PFSK-1 (cell line): ENCODE results near the gene MRPL58.

Experiments used
- FOXP2 ChIP-seq: optimal IDR thresholded peaks from 2 replicates; pipeline ENCODE3; 2011; ENCODE audit warnings: borderline replicate concordance, control low read depth, inconsistent platforms; ENCODE audit not compliant: insufficient read depth; ENCODE audit errors: extremely low read length, extremely low read depth
- POLR2AphosphoS5 ChIP-seq: IDR thresholded peaks from 2 replicates; pipeline ENCODE4 v1.6.1; 2012; ENCODE audit warnings: low read depth, mild to moderate bottlenecking, control low read depth, low read length, moderate library complexity
- SIN3A ChIP-seq: IDR thresholded peaks from 2 replicates; pipeline ENCODE4 v1.6.1; 2012; ENCODE audit warnings: mild to moderate bottlenecking, low read length, moderate library complexity, borderline replicate concordance; ENCODE audit not compliant: insufficient read depth
- TAF1 ChIP-seq: IDR thresholded peaks from 2 replicates; pipeline ENCODE4 v1.6.1; 2012; ENCODE audit warnings: low read length, control low read depth, borderline replicate concordance; ENCODE audit not compliant: insufficient read depth
- TF ChIP-seq, protein P1 (sequence below), 2 experiments: IDR thresholded peaks; 2 replicates each; pipeline versions ENCODE4 v1.6.1 to v1.8.0; 2011 to 2012; ENCODE audit warnings: low read depth in 2 of 2, low read length in 2 of 2, control low read depth in 1 of 2, inconsistent platforms in 1 of 2, mild to moderate bottlenecking in 1 of 2, moderate library complexity in 1 of 2; ENCODE audit not compliant: insufficient read depth in 1 of 2

MRPL58 gene

DNA sequence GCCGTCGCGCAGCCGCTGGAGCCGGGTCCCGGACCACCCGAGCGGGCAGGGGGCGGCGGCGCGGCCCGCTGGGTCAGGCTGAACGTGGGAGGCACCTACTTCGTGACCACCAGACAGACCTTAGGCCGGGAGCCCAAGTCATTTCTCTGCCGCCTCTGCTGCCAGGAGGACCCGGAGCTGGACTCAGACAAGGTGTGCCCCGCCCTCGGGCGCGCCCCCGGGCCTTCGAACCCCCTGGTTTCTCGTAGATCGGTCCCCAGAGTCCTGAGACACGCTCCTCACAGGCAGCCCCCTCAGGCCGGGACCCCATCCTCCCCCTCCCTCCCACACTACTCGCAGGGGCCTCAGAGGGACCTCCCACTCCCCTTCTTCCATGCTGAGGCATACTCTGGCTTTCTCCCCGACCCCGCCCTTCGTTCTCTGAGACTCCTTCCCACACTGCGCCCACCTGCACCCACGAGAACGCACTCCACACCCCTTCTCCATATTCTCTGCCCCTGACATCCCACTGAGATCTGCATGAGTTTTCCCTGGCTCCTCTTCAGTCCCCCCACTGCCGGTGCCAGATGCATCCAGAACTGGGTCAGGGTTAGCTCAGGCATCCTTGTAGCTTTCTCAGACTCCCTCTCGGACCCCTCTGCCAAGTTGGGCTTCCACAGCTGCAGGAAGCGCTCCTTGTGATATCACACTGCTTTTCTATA lies 35.1 kb downstream of the MRPL58 start:
- TF ChIP-seq POLR2AphosphoS5, result no peak

DNA sequence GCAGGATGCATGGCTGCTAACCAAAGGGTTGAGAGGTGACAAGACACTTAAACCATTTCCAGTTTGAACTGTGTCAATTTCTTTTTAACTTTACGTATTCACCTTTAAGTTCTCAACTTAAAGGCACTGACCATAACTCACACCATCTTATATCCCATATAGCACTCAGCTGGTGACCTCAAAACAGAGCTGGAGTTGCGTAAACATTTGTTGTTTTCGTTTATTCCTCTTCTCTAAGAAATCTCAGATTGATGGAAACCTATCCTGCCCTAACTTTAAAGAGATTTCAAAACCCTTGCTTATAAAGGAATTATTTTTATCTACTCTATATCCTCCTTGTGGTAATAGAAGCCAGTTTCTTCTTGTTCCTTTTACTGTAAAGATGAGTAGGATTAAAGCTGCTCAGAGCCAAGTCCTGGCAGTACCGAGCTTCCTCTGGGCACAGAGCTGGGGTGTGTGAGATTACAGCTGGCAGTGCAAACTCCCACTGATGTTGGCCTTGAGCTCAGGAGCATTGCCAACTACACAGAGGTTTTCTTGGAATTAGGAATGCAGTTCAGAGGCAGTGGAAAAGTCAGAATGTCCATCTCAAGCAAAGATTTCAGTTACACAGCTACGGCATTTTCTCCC lies 35.9 kb downstream of the MRPL58 start:
- TF ChIP-seq FOXP2, result no peak
- TF ChIP-seq POLR2AphosphoS5, result no peak
- no peak for TF ChIP-seq TAF1
- TF ChIP-seq SIN3A, result no peak
- TF ChIP-seq, protein P1, sequence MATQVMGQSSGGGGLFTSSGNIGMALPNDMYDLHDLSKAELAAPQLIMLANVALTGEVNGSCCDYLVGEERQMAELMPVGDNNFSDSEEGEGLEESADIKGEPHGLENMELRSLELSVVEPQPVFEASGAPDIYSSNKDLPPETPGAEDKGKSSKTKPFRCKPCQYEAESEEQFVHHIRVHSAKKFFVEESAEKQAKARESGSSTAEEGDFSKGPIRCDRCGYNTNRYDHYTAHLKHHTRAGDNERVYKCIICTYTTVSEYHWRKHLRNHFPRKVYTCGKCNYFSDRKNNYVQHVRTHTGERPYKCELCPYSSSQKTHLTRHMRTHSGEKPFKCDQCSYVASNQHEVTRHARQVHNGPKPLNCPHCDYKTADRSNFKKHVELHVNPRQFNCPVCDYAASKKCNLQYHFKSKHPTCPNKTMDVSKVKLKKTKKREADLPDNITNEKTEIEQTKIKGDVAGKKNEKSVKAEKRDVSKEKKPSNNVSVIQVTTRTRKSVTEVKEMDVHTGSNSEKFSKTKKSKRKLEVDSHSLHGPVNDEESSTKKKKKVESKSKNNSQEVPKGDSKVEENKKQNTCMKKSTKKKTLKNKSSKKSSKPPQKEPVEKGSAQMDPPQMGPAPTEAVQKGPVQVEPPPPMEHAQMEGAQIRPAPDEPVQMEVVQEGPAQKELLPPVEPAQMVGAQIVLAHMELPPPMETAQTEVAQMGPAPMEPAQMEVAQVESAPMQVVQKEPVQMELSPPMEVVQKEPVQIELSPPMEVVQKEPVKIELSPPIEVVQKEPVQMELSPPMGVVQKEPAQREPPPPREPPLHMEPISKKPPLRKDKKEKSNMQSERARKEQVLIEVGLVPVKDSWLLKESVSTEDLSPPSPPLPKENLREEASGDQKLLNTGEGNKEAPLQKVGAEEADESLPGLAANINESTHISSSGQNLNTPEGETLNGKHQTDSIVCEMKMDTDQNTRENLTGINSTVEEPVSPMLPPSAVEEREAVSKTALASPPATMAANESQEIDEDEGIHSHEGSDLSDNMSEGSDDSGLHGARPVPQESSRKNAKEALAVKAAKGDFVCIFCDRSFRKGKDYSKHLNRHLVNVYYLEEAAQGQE (IDR thresholded peaks at IDR 0.05; ENCODE audit: insufficient read depth in 1 of 2, low read depth in 2 of 2, low read length in 2 of 2), result no peak

DNA sequence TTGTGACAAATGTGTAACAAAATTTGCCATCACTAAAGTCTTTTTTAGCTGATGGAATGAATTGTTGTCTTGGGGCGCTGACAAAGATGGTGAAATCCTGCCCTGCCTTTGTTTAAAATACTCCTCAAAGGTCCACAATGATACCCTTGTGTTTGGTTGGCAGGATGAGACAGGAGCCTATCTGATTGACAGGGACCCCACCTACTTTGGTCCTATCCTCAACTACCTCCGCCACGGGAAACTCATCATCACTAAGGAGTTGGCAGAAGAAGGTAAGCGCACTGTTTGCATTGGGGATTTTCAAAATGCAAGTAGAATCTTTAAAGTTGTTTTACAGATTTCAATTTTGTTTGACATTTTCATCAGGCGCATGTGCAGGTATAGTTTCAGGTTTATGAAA lies 36.6 kb downstream of the MRPL58 start:
- TF ChIP-seq, protein P1 (IDR thresholded peaks at IDR 0.05; ENCODE audit: insufficient read depth in 1 of 2, low read depth in 2 of 2, low read length in 2 of 2), result no peak
- TF ChIP-seq TAF1 (no peak), SIN3A (no peak), FOXP2 (no peak), POLR2AphosphoS5 (no peak)

DNA sequence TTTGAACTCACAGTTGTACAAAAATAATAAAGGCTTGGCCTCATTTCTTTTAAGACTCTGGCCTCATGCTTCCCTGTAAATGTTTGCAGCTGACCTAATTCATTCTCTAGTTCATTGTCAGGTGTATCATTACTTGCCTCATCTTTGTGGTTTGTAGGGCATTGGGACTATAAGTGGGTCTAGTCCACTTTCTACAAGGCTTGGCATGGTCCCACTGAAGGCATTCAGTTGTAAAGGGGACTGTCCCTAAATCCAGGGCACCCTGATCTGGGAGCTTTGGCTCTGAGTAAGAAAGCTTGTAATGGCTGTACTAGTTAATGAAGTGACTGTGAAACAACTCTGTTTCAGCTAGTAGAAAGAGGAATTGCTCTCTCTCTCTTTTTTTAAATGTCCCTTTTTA lies 37.2 kb downstream of the MRPL58 start:
- TF ChIP-seq POLR2AphosphoS5, result no peak
- no peak for TF ChIP-seq TAF1
- no peak for TF ChIP-seq SIN3A
- no peak for TF ChIP-seq FOXP2
- TF ChIP-seq, protein P1 (IDR thresholded peaks at IDR 0.05; ENCODE audit: insufficient read depth in 1 of 2, low read depth in 2 of 2, low read length in 2 of 2), result no peak

DNA sequence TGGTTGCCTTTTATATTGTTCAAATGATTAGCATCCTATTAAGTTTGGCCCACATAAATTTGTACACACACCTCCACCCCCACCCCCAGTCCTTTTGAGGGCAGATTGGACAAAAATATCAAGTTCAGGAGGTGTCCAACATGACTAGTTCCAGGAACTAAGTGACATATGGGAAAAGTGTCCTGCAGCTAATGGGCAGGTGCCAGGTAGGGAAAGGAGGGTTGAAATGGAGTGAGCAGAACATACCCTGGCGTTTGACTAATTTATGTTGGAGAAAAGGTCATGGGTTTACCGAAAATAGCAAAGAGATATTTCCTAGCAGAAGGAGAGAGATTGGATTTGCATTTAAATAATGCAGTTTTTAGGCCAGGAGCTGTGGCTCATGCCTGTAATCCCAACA lies 39.5 kb downstream of the MRPL58 start:
- TF ChIP-seq TAF1 (no peak), SIN3A (no peak), FOXP2 (no peak), POLR2AphosphoS5 (no peak)
- TF ChIP-seq, protein P1 (IDR thresholded peaks at IDR 0.05; ENCODE audit: insufficient read depth in 1 of 2, low read depth in 2 of 2, low read length in 2 of 2), result no peak
